LoVo (cell line): ENCODE measurements around the gene FAM168B.

Experiments
- DNase-seq: peaks from one replicate; pipeline ENCODE4 v3.0.0-alpha.2; 2016; ENCODE audit warnings: low spot score

The FAM168B gene

DNA sequence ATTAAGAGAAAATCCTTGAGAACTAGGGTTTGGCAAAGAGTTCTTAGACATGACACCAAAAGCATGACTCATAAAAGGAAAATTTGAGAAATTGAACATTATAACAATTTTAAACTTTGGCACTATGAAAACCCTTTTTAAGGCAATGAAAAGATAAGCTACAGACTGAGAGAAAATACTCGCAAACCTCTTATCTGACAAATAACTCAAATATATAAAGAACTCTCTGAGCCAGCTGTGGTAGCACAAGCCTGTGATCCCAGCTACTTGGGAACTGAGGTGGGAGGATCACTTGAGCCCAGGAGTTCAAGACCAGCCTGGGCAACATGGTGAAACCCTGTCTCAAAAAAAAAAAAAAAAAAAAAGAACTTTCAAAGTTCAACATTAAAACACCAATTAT lies 70.5 kb downstream of the FAM168B start:
- no peak for DNase-seq

DNA sequence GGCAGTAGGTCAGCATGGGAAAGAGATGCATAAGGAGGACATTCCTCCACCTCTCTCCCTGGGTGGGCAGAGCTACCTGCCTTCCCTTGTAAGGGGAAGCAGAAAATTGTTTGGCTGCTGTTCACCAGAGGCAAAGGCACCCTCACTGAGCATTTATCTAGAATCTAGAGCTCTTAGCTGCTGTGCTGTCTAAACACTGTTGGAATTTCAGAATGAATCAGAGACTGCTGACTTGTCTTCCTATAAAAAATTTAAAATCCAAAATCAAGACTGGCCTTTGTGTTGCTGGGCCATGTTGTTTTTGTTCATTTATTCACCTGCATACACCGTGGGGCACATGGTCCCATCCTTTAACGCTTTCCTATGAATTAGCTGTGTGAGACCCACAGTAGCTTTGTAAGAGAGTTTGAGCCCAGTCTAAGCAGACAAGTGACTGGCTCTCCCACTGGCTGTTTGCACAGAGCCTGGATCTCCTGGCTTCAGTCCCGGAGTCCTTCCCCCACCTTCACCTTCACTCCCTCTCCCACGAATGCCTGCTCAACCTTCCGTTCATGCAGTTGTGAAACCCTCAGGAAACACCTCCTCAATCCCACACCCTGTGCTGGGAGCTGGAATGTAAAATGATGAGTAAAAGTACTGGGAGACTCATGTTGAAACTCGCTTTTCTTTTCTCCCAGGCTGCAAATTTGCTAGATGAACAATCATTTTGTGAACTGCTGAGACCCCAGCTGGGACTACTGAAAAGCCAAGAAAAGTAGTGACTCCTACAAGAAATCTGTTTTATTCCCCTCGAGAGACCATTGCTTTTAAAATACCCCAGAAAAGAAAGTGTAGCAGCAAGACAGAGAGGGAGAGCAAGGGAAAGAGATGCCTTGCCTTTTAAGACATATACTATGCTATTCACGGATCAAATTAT lies 76.2 kb downstream of the FAM168B start:
- DNase-seq: no peak

DNA sequence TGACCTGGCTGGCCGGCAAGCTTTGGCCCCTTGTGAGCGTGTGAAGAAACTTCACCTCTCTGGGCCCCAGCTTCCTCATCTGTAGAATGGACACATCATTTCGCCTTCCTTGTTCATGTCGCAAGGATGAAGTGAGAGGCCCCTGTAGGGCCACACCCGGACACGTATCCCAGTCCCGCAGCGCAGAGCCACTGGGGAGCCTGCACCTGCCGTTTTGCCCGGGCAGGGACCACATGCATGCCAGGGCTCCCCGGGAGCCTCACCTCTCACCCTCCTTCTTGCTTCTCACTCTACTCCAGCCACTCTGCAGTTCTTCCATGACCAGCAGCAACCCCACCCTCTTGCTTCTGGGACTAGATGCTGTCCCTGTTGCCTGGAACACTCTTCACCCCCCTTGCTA lies 77.5 kb downstream of the FAM168B start:
- no peak for DNase-seq

DNA sequence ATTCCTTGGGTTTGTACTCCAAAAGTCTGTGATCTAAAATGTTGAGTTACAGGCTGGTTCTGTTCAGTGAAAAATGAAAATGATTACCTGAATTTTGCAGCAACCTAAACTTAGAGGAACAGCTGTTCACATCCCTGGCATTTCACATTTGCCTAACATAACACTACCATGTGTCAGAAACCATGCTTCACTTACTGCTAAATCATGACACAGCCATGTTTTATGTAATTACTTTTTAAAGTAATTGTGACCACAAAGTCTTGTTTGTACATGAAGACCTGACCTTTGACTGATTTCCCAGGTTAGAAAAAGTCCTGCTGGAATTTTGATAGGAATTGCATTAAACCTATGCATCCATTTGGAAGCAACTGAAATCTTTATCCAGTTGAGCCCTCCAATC lies 79.1 kb downstream of the FAM168B start:
- DNase-seq: no peak

DNA sequence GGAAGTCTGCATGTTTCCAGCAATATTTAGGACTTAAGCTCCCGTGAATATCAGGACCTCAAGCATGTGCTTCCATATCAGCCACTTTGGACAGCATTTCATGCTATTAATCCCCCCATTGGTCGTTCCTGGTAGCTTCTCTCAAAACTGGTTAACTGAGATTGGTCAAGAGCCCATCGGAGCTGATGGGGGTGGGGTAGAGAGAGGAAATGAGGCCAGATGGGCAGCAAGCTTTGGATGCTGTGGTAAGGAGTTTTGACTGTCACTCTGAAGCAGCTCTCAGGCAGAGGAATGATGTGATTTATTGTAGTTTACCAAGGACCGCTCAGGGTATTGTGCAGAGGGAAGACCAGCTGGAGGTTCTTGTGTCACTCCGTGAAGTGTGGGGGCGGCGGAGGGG lies 81.8 kb downstream of the FAM168B start:
- DNase-seq: no peak

DNA sequence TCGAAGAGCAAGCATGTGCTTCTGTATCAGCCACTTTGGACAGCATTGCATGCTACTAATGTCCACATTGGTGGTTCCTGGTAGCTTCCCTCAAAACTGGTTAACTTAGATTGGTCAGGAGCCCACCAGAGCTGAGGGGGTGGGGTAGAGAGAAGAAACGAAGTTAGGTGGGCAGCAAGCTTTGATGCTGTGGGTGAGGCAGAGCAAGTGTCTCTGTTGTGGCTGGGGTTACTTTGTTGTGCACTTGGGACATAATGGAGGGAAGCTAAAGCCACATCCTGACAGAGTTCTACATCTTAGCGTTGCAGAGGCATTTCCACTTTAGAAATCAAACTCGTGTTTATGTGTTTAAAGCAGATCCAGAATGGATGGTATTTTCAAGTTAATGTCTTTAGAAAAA lies 82.7 kb downstream of the FAM168B start:
- DNase-seq: no peak

DNA sequence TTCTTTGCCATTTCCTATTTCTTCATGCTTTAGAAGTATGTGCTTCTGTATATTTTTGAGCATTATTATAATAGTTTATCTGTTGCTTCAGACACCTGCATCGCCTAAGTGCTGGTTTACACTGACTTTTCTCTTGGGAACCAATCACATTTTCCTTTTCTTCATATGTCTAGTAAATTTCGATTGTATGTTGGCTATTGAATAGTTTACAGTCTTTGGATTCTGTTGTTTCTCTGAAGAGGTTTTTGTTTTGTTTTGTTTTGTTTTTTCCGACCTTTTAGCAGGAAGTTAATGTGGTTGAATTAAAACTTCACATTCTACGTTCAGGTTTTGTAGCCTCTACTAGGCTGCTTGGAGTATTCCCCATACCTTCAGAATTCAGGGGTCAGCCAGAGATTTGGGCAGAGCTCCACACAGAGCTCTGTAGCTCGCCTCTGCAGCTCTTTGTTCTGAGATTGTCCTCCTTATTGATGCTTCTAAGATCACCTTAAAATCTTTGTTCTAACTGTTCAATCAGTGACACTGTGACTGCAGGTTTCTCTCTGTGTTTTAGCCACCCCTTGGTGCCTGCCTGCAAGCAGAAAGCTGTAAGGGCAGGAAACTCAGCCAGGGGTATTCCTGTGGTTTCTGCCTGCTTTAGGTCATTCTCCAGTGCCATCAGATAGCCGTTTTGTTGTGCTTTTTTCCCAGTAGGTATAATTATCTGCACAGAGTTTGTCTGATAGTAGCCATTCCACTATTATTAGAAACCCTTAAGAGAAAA lies 83.4 kb downstream of the FAM168B start:
- DNase-seq: no peak

DNA sequence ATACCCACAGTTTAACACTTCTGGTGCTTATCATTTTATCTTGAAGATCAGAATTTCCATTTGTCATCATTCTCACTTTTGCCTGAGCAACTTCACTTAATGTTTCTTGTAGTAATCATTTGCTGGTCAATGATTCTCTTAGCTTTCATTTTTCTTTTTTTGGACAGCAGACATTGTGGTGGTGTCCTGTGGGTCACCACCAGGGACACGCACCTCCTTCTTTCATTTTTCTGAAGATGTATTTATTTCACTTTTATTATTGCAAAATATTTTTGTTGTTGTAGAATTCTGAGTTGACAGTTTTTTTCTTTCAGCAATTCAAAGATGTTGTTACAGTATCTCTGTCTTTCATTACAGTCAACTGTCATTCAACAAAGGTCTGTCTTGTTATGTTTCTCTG lies 84.3 kb downstream of the FAM168B start:
- DNase-seq: no peak

DNA sequence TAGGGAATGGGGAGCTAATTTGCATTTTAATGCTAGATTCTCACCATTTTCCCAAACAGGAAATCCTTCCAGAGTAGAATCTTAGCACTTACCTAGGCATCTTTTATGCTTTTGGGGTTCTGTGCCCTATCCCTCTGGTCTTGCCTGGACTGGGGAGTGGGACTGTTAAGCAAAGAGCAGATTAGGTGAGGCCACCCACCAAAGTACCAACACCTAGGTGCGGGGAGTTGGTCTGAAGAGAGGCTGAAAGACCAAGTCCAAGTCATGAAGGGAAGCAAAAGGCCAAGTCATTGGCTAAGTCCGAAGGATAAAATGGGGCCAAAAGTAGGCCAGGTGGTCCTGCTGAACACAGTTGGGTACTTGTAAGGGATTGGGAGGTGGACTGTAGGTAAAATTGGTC lies 86.7 kb downstream of the FAM168B start:
- no peak for DNase-seq

DNA sequence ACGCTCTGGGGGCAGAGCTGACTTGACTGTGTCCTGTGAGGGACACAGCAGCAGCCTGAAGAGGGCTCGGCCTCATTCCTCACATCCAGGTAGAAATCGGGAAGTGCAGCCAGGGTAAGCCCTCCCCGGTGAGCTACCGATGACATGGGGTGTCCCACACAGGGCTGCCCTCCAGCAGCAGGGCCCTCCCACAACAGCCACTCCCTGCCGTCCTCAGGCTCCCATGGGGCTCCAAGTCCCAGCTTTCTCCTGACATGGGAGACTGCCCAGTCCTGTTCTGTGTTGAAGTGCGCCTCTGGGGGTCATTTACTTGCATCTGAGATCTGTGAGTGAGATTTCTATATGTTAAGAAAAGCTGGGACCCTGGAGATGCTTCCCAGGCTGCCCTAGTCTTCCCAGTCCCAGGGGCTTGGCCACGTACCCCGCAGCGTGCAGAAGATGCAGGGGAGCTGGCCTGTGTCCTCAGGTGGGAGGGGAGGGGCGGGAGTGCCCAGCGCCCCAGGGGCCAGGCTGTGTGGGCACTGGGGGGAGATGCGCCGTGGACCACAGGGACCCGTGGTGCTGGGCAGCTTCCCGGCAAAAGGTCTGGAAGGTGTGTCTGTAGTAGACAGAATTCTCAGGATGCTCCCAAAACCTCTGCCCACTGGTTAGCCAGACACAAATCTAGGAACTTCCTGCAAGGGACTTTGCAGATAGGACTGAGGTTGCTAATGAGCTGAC lies 87.9 kb downstream of the FAM168B start:
- DNase-seq: no peak

DNA sequence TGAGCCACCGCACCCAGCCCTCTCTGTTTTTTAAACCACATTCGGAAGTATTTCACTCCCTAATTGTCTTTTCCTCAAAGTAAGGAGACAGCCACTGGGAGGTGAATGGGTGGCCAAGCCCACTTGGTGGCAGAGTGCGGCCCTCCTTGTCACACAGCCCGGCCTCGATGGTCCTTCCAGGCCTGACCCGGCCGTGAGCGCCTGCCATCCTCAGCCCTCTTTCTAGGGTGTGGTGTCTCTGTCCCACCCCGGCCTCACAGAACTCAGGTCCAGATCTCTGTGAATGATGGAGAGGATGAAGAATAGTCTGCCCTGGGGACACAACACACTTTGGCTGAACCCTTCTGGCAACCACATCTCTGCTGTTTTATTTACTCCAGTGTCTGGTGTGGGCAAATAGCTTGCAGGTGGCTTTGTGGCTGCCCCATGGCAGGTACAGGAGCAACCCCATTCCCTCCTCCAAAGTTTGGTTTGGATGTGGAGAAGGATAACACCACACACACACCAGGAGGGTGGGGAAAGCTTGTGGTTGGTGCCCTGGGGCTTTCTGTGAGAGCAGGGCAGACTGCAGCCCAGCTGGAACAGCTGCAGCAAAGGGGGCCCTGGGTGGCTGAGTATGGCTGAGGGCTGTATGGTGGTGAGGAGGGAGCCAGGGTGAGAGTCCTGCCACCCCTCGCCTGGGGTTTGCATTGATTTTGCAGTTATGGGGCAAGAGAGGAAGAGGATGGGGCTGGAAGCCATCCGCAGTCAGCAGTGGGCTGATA lies 88.6 kb downstream of the FAM168B start:
- DNase-seq: no peak

DNA sequence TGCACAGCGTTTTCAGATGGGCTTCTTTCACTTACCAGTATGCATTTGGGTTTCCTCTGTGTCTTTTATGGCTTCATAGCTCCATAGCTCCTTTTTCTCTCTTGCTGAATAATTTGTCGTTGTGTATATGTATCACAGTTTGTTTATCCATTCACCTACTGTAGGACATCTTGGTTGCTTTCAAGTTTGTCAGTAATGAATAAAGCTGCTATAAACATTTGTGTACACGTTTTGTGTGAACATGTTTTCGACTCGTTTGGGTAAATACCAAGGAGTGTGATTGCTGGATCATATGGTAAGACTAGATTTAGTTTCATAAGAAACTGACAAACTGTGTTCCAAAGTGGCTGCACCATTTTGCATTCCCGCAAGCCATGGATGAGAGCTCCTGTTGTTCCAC lies 94.7 kb downstream of the FAM168B start:
- DNase-seq: no peak
